Superior temporal gyrus (tissue), 1 donor: ENCODE results near the gene SUPT6H.

ENCODE experiments used
- DNase-seq: peaks from one replicate; pipeline ENCODE4 v3.0.0-alpha.2; 2016; ENCODE audit errors: extremely low spot score

The SUPT6H gene

DNA sequence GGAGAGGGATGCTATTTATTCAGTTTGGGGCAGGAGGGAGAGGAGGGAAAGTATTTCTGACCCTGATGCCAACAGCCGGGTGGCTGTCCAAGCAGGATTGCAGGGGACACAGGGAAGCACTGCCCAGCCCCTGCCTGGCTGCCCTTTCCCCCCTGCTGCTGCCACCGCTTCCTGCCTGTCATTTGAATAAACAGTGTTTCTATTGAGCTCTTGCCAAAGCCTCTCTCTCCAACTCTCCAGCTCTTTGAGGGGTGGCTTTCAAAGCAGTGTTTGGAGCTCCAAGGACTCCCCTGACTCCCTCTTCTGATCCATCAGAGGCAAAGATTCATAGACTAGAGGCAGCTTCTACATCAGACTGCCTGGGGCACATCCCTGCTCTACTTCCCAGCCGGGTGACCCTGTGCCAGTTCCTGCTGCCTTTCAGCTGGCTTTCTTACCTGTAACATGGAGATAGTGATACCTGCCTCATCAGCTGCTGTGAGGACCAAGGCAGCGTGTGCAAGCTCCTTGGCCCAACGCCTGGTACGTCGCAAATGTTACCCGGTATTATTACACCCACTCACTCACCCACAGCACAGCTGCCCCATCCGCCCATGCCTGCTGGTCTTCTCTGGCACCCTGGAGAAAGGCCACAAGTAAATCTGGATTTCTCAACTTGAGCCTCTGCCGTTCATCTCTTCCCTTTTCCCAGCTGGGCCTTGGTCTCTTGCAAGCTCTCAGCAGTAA is 40.2 kb downstream of the SUPT6H start:
- DNase-seq, result peak; percentile 78

GRCh38 chr17:28702752-28703150 is 40.7 kb downstream of the SUPT6H start:
- DNase-seq, result no peak

DNA sequence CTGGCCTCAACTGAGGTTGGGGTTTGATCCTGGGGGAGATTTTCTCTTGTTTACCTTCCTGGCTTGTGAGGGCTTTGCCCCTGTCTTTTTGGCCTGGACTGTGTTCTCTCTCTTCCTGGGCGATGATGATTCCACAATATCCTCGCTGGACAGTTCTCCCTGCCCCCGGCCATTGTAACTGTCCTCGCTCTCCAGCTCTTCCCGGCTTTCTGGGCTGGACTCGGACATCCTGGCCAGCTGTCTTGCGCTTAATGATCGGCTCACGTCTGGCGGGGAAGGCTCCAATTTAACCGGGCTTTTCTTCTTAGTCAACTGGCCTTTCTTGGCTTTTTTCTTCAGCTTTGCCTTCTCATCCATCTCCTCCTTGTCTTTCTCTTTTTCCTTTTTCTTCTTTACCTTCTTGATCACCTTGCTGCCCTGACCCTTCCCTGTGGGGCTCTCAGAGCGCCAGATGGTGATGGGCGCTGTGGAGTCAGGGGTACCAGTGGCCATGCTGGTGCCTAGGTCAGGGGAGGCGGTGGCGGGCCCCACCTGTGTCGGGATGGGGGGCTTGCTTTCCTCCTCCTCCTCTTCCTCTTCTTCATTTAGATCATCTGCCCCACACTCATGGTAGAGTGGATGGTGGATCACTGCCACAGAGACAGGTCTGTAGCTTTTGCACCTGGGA is 41.7 kb downstream of the SUPT6H start:
- DNase-seq, result no peak

DNA sequence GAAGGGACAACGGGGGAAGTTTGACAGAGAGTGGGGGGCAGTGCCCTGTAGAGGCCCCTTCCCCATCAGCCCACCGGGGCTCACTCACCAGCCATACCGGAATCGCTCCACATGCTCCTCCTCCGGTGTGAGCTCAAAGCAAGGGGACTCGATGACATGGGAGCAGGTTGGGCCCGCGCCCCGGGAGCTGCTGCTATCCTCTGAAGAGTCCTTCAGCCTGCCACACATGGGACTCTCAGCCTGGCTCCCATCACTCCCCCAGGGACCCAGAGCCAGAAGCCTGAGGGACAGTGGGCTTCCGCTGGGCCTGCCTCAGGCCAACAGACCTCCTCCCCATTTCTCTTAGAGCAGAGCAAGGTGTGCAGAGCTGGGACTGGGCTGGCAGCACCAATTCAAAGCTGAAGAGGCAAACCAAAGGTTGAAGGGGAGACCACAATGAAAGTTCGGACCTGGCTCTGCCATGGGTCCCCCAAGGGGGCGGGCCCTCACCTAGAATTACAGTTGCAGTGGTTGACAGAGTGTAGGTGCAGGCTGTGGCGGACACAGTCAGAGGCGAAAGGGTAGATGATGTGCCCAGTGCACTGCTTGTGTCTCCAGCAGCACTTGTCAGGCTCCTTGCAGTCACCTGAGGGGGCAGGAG is 42.3 kb downstream of the SUPT6H start:
- DNase-seq, result no peak

- no peak for DNase-seq
Observed at GRCh38 chr17:28705074-28705659, 43.2 kb downstream of the SUPT6H start.

- DNase-seq, result no peak
Observed at GRCh38 chr17:28705728-28706334, 43.8 kb downstream of the SUPT6H start.

- no peak for DNase-seq
Observed at GRCh38 chr17:28706471-28707338, 44.7 kb downstream of the SUPT6H start.

GRCh38 chr17:28707339-28707720 is 45.3 kb downstream of the SUPT6H start:
- no peak for DNase-seq

DNA sequence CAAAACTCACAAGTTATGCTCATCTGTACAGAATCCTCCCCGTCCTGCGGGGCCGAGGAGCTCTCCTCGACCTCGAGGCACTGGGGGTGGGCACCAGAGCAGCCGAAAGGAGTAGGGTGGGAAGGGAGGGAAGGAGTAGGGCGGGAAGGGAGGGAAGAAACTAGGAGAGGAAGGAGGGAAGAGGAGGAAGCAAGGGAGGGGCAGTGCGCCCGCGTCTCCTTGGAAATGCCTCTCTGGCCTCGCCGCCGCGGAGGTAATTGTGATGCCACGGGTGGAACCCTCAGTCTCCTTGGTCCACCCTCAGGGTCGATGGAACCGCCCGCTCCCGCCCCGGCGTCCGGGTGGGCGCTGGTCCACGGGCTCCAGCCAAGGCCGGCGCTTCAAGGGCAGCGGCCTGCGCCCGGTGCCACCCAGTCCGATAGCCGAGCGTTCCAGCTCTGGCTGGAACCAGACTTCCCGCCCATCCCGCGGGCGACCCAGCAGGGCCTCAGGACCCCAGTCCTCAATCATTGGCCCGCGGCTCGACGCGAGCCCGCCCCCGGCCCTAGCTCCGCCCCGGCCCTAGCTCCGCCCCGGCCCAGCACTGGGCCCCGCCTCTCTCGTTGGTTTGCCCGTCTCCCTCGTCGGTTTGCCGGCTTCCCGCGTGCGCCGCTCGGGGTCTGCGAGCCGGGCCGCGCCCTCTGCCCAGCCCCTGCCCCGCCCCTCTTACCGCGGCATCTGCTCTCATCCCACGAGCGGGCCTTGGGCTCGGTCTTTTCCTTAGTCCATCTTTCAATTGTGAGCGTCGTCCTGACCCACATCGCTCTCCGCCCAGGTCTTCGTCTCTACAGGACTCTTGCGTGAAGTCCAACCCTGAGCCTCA is 49.1 kb downstream of the SUPT6H start:
- DNase-seq, result peak; percentile 65

DNA sequence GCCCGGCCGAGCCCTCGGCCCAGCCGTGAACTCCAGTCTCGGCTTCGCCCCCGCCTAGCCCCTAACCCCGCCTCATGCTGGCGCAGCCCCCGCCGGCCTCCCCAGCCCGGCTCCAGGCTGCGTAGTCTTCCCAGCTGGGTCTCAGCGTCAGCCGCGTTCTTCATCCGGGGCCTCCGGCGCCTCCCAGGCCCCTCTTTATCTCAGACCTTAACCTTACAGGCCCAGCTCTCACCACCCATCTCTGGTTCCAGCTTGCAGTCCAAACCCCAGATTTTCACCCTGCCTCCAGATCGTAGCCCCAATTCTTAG is 49.7 kb downstream of the SUPT6H start, which contains the start of gene PROCA1:
Gene PROCA1 (minus strand): TSS at position 166 of the 309 bp plus-strand sequence. CDS start 228 bp downstream, outside the sequence.
- DNase-seq, result no peak

GRCh38 chr17:28712032-28712704 is 50.2 kb downstream of the SUPT6H start:
- DNase-seq, result no peak

GRCh38 chr17:28712705-28713415 is 50.9 kb downstream of the SUPT6H start:
- DNase-seq, result no peak

GRCh38 chr17:28714281-28714680 is 52.3 kb downstream of the SUPT6H start:
- DNase-seq, result no peak

DNA sequence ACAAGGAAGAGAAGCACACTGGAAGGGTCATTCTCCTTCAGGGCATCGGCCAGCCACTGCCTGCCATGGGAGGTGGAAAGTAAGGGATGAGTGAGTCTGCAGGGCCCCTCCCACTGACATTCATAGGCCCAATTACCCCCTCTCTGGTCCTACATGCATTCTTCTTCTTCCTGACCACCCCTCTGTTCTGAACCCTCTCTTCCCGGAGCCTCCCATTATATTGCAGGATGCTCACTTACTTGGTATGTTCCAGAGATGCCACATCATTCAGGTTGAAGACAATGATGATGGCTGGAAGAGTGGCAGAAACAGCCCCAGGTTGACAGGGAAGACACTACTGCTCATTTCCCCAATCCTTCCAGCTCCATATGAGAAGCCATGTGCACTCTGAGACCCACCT is 53.2 kb downstream of the SUPT6H start:
- DNase-seq, result no peak

DNA sequence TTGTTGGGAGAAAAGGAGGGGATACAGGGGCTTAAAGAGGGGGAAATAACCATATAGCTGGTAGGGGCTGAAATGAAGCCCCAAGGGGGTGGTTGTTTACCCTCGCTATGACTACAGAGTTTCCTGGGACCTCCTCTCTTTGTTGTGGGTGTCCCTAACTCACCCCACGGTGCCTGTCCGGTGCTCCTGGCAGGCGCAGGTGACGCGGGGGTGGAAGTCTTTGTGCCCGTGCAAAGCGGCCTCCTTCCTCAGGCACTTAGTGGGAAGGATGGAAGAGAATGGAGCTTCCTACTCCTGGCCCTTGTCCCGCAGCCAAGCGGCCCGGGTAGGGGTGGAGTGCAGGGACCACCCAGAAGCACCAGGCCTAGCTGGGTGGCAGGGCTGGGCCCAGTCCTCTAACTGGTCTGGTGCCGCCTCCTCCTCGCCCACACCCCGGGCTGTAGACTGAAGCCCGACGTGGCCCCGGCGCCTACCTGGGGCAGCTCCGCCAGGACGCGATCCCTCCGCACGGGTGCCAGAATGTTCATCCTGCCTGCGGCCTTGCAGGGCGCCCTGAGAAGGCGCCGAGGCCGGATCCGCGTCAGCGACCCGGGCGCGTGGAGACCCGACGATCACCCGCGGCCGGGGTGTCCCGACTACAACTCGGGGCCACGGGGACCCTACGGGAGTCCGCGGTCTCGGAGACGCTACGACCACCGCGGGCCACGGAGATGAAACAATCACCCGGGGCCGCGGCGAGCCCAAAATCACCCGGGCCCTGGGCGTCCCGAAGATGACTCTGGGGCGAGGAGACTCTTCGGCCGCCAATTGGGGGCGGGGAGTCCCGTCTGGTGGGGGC is 55.0 kb downstream of the SUPT6H start:
- DNase-seq, result no peak

- no peak for DNase-seq
Observed at GRCh38 chr17:28717578-28718332, 55.8 kb downstream of the SUPT6H start, which contains the start of gene RAB34. TSS of gene RAB34 (minus strand) at chr17:28717868. CDS start at chr17:28717266, 602 bp downstream.

DNA sequence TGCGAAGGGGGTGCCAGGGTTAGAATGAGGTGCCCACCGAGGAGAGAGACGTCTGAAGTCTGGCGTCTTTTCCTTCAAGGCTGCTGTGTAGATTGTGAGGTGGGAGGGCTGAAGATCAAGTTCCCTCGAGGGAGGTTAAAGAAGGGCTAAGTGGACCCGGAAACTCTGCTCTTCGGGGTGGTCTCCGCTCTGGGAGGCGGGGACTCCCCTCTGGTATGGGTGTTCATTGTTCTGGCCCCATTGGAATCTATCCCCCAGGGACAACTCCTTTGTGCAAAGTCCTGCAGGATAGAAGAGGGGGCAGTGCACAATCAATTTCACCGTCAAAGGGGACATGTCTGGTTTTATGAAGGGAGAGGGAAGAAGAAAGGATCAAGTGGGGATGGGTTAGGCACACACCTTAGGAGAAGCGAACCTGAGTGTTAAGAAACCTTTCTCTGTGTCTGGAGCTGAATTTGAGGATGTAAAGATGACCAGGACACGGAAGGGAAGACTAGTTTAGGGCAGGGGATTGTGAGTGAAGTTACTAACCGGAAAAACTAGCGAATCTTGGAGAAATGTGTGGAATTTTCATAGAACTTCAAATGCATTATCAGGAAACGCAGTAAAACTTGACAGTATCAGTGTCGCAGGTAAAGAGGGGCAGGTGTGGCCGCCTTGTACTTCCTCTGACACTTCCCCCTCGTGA is 56.5 kb downstream of the SUPT6H start:
- DNase-seq, result no peak
